GM12872 (cell line): ENCODE data around the gene MGA.

ENCODE experiments used
- CTCF ChIP-seq: IDR thresholded peaks from 3 replicates; pipeline ENCODE4 v1.5.1; 2011; ENCODE audit warnings: low read depth, mild to moderate bottlenecking, low read length, moderate library complexity; ENCODE audit not compliant: insufficient read depth

MGA gene

DNA sequence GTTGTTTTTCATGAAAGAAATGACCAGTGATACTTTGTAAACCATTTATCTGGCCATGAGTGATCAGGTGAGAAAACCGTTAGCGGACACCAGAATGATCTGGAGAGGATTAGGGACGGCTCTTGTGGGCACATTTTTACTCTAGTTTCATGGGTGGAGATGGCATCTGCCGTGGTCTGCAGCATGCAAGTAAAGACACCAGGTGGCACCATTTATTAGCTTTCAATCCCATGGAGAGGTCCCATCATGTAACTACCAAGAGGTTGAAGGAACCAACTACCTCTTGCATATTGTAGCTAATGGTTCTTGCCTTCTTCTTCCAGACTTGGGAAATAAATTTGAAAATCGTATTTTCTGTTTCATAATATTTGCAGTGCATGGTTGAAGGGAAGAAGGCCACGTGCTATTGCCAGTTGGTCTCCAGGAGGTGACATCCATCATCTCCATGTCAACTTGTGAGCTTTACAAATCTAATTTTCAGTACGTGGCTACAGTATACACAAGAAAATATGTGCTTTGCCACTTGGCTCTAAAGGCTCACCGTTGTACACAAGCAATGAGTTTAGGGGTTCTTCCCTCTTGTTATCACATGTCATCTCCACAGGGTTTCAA lies 112.6 kb downstream of the MGA start:
- peak; percentile 73 for TF ChIP-seq CTCF

GRCh38 chr15:41773332-41773728 lies 113.1 kb downstream of the MGA start:
- no peak for TF ChIP-seq CTCF

- no peak for TF ChIP-seq CTCF
Measured at GRCh38 chr15:41773729-41774061, 113.5 kb downstream of the MGA start.

- peak; percentile 80 for TF ChIP-seq CTCF
Measured at GRCh38 chr15:41774062-41774881, 114.1 kb downstream of the MGA start, which contains the start of gene MAPKBP1. TSS of gene MAPKBP1 (plus strand) at chr15:41774484. CDS start at chr15:41775276, 792 bp downstream.

- no peak for TF ChIP-seq CTCF
Measured at GRCh38 chr15:41774882-41775417, 114.7 kb downstream of the MGA start.

GRCh38 chr15:41775651-41776050 lies 115.4 kb downstream of the MGA start:
- TF ChIP-seq CTCF = no peak

GRCh38 chr15:41777421-41777973 lies 117.3 kb downstream of the MGA start:
- TF ChIP-seq CTCF = no peak
